ENCODE data around the gene DMD.

The DMD gene

GRCh38 chrX:31551913-31552312 is 1659.4 kb downstream of the DMD start:
- in situ Hi-C loops (cut with HindIII; ENCODE audit: low sequenced_read_pairs): no loop called here

DNA sequence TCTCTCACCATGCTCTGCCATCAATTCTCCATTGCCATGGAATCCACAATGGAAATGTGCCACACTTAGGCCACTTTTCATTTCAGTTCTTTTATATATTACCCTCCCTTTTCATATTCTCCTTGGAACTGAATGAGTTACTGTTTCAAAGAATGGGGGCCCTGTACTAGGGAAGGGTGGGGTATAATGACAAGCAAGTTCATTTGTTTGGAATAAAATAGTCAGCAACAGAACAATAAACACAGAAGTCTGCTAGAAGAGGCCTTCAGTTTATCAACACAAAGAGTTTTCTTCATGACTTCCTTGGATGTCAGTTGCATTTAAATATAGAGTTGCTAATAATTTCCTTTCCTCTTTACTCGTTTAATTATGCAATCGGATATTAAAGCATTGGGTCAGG is 1661.2 kb downstream of the DMD start:
- in situ Hi-C loops (cut with HindIII; ENCODE audit: low sequenced_read_pairs): no loop called here

GRCh38 chrX:31547816-31548215 is 1663.5 kb downstream of the DMD start:
- in situ Hi-C loops (cut with HindIII; ENCODE audit: low sequenced_read_pairs): no loop called here

DNA sequence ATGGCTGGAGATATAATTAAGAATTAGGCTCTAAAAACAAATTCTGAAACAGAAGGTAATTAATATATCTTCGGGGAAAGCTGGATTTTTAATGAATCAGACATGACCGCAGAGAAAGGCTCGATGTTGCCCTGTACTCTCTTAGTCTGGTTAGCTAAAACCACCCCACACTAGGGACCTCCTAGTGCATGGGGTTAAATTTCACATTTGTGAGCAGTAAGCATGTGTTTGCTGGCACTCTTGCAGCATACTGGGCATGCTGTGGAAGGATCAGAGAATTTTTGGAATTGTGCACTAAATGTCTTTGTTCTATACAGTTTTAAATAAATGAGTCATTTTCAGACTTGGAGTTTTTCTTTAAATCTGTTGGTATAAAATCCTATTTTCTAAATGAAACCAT is 1663.9 kb downstream of the DMD start:
- in situ Hi-C loops (cut with HindIII; ENCODE audit: low sequenced_read_pairs): no loop called here

GRCh38 chrX:31546126-31546525 is 1665.2 kb downstream of the DMD start:
- in situ Hi-C loops (cut with HindIII; ENCODE audit: low sequenced_read_pairs): no loop called here

DNA sequence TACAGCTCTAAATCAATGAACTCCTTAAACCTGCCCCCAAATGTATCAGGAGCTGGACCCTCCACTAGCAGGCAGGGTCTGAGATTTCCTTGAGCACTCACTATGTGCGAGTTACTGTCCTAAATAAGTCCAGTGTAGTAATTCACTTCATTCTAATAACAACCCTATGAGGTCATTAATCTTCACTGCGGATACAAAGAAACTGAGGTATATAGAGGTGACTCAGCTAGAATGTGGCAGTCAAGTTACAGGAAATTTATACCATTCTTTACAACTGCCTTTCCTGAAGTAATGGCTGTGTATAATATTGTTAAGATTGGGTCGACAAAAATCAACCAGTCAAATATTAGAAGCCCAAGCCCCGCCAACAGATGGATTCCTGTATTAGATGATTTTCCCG is 1665.6 kb downstream of the DMD start:
- in situ Hi-C loops (cut with HindIII; ENCODE audit: low sequenced_read_pairs): no loop called here

- in situ Hi-C loops (cut with HindIII; ENCODE audit: low sequenced_read_pairs): no loop called here
These were observed 1666.2 kb downstream of the DMD start for GRCh38 chrX:31545191-31545590.

DNA sequence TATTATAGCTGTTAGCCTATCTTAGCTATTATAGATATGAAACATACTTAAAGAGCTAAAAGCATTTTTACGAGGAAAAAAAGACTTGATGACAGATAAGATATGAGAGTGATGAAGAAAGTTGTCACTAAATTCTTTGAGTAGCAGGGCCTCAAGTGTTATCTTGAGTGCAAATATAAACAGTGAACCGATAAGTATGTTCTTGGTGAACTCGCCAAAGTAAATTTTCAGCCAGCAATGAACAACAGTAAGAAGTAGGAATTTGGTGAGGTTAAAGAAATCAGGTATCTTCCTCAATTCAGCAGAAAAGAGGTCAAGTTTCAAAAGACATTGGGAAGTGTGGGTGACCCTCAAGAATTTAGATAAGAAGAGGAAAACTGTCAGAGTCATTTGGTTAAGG is 1667.7 kb downstream of the DMD start:
- in situ Hi-C loops (cut with HindIII; ENCODE audit: low sequenced_read_pairs): no loop called here

DNA sequence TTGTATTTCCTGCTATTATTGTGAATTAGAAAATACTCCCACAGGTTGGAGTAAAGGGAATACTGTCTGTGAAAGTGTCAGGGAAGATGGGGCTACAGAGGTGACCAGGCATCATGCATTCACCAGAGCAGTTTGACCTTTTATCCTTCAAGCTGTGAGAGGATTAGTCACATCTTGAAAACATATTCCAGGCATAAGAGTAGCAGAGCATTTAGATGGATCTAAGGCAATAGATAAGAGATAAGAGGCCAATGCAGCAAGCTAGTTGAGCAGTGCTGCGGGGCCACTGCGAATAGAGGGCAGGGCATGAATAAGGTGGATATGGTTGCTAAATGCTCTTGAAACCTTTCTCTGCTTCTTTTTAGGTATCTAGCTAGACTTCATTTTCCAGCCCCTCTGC is 1668.8 kb downstream of the DMD start:
- in situ Hi-C loops (cut with HindIII; ENCODE audit: low sequenced_read_pairs): no loop called here

- in situ Hi-C loops (cut with HindIII; ENCODE audit: low sequenced_read_pairs): no loop called here
These were observed 1671.0 kb downstream of the DMD start for GRCh38 chrX:31540313-31540712.

- in situ Hi-C loops (cut with HindIII; ENCODE audit: low sequenced_read_pairs): no loop called here
These were observed 1683.8 kb downstream of the DMD start for GRCh38 chrX:31527455-31528126.

DNA sequence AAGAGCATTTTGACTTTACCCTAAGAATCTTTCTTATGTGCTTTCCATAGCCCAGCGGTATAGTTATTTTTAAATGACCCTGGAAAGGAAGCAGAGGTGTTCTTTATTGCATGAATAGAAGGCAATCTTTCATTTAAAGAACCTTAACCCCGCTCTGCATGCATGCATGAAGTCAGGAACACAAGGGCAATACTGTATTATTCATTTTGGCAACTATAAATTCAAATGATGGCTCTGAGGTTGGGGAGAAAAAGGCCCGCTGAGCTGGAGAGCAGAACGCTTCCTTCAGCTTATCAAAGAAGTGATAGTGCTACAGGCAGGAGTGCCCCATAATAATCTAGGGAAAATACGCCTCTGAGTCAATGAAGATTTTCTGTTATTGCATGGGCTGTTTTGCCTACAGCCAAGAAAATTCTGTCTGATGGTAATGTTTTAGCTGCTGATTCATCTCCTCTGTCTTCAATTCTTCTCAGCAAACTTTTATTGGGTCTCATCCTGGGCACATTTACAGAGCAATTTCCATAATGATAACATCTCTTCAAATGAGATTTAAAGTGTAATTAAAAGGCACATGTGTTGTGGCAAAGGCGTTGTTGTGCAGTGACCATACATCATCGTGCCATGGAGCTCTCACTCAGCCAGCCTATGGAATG is 1687.3 kb downstream of the DMD start:
- in situ Hi-C loops (cut with HindIII; ENCODE audit: low sequenced_read_pairs): no loop called here

DNA sequence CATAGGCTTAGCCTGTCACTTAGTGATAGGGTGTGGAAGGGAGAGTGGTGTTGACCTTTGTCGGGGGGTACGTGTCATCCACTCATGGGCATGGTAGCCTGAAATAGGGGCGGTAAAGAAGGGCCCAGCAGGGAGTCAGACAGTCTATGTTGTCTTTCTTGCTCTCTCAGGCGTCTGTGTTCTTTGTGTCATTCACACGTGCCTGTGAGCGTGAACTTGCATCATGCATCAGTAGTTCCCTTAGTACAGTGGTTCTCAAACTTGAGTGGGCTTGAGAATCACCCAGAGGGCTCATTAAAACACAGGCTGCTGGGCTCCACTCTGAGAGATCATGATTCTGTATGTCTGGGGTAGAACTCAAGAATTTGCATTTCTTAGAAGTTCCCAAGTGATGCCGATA is 1688.6 kb downstream of the DMD start:
- in situ Hi-C loops (cut with HindIII; ENCODE audit: low sequenced_read_pairs): no loop called here

- in situ Hi-C loops (cut with HindIII; ENCODE audit: low sequenced_read_pairs): no loop called here
These were observed 1689.4 kb downstream of the DMD start for GRCh38 chrX:31521941-31522340.

GRCh38 chrX:31516527-31516926 is 1694.8 kb downstream of the DMD start:
- in situ Hi-C loops (cut with HindIII; ENCODE audit: low sequenced_read_pairs): no loop called here

- in situ Hi-C loops (cut with HindIII; ENCODE audit: low sequenced_read_pairs): no loop called here
These were observed 1703.0 kb downstream of the DMD start for GRCh38 chrX:31508338-31508737.

DNA sequence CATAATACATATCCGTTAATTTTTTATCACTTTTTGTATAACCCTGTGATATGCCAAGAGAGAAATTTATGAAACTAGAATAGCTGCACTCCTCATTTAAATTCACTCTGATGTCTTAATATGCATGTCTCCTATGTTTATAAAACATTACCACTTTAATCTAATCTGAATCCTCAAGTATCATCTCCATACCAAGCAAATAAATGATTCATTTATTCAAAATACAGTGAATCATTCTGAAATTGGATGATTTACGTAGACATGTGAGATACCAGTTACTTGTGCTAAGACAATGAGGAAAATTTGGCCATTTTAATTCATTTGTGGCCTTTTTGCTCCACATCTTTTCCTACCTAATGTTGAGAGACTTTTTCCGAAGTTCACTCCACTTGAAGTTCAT is 1704.4 kb downstream of the DMD start:
- in situ Hi-C loops (cut with HindIII; ENCODE audit: low sequenced_read_pairs): no loop called here

GRCh38 chrX:31506360-31506759 is 1705.0 kb downstream of the DMD start:
- in situ Hi-C loops (cut with HindIII; ENCODE audit: low sequenced_read_pairs): no loop called here

GRCh38 chrX:31500921-31501320 is 1710.4 kb downstream of the DMD start:
- in situ Hi-C loops (cut with HindIII; ENCODE audit: low sequenced_read_pairs): no loop called here

DNA sequence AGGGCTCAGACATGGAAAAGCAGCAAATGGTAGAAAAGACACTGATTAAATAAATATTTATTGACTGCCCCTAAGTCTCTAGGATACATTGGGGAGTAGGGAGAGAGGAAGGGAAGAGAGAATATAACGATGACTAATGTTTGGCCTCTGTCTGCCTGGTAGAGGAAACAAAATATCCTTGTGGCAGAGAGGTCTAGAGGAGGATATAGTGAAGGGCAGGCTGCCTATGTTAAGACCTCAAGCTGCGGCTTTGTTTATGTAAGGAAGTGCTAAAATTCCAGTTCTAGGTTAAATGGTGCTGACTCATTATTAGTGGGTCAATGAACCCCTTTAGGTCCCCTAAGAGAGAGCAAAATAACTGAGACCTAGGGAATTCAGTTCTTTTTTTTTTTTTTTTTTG is 1712.2 kb downstream of the DMD start:
- in situ Hi-C loops (cut with HindIII; ENCODE audit: low sequenced_read_pairs): no loop called here

GRCh38 chrX:31497086-31497485 is 1714.3 kb downstream of the DMD start:
- in situ Hi-C loops (cut with HindIII; ENCODE audit: low sequenced_read_pairs): no loop called here

DNA sequence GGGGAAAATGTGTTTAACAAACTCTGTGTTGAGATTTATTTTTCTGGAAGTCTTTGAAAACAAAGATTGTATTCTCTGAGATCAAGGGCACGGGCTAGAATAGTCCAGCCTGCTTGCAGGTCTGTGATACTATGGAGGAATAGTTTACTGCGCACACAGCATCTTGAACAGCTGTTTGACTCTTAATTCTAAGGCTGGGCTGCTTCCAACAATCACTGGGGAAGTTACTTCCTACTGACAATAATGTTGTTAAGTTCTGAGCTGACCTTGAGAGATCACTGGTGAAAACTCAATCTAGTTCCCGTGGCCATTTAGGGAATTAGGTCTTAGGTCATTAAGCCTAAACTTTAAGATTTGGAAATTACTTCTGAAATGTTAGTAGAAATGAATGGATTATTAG is 1723.4 kb downstream of the DMD start:
- in situ Hi-C loops (cut with HindIII; ENCODE audit: low sequenced_read_pairs): no loop called here

DNA sequence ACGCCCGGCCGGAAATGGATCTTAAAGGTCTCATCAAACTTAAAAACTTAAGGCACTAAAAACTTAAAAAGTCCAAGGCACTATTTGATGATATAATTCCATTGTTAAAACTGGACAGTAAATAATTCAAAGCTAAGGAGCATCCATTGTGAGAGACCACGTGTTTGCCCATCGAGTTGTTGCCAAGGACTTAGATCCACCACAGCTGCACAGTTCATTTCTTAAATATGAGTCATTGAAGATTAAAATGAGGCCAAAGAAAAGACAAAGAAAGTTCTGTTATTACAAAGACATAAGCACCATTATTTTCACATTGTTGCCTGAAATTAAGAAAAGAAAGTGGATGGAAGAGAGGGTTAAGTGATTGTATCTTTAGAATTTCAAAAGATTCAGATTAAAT is 1728.0 kb downstream of the DMD start:
- in situ Hi-C loops (cut with HindIII; ENCODE audit: low sequenced_read_pairs): no loop called here

Measured in DLD1 (cell line).